VCaP (cell line): Measurements from ENCODE around the gene KCNMA1.

Experiments used
- H3K27ac ChIP-seq: fragments of 450-650 bp; 2 replicates; pipeline ENCODE4 v1.5.1; 2017
- CTCF ChIP-seq: fragments of 450-650 bp; conservative IDR thresholded peaks from 2 replicates; pipeline ENCODE4 v1.5.1; 2017; ENCODE audit warnings: mild to moderate bottlenecking, moderate library complexity

Gene KCNMA1

DNA sequence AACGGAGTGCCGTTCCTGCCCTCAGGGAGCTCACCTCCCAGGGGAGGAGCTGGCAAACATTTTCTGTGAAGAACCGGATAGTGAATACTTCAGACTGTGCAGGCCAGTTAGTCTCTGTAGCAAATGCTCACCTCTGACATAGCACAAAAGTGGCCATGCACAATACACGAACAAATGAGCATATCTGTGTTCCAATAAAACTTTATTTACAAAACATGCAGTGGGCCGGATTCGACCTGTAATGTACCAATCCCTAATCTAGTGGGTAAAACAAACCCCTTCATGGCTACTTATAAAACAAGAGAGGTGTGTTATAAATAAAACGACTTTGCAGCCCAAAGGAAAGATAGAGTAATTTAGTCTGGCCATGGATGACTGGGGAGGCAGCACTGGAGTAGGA, 48.7 kb downstream of the KCNMA1 start:
- no peak overlapping the region for H3K27ac ChIP-seq
- no peak for TF ChIP-seq CTCF

- H3K27ac ChIP-seq: no peak overlapping the region
- TF ChIP-seq CTCF: no peak
Observed at GRCh38 chr10:77587416-77587790, 50.2 kb downstream of the KCNMA1 start.

- no peak overlapping the region for H3K27ac ChIP-seq
Observed at GRCh38 chr10:77586719-77587415, 50.7 kb downstream of the KCNMA1 start.

DNA sequence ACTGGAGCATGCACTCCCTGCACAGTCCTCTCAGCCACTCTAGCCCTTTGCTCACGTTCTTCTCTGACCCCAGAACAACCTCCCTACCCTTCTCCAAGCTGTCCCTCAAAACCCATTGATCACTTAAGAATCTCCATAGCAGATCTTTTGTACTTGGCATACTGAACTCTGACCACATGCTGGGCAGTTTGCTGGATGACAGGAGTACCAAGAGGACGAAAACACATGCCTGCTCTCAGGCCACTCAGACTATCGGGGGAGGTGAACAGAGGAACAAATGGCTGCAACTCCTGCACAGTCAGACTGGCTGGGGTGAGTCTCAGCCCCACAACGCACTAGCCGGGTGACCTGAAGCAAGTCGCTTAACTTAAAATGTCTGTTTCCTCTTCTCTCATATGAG, 52.7 kb downstream of the KCNMA1 start:
- TF ChIP-seq CTCF: no peak
- H3K27ac ChIP-seq: no peak overlapping the region

More at GRCh38 chr10:77586719-77587415, 50.7 kb downstream of the KCNMA1 start:
- TF ChIP-seq CTCF: no peak

- no peak for TF ChIP-seq CTCF
- no peak overlapping the region for H3K27ac ChIP-seq
Observed at GRCh38 chr10:77583527-77583926, 54.1 kb downstream of the KCNMA1 start.

DNA sequence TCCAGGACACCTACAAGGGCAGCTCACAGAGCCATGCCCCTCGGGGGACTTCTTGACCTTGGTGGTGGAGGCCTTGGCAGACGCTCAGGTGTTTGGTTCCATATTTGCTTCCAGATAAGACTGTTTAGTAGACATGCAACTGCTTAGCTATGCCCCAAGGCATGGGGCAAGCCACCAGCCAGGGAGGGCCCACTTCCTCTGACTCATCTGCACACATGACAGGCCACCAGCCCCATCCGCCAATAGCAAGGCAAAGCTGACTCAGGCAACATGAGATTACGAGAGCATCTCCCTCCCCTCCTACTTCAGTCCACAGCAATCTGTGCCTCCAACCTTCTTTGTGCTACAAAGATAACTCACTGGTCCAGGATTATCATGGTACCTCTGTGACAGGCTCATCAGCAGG, 54.9 kb downstream of the KCNMA1 start:
- TF ChIP-seq CTCF: no peak
- H3K27ac ChIP-seq: no peak overlapping the region

DNA sequence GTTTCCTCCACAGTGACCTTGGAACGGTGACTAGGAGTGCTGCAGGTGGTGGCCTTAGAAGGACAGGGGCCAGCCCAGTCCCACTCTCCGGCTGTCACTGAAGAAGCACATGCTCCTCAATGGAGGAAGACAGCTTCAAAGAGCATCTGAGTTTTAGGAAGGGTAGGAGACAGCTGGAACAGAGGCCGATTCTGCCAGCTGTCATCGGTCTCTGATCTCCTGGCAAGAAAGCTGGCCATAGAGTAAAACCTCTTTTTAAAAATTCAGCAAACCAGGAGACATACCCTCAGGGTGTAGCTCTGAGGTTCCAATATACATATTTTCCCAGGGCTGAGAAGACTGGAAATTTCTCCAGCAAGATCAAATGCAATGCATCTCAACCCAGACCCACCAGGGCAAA, 55.9 kb downstream of the KCNMA1 start:
- TF ChIP-seq CTCF: no peak
- no peak overlapping the region for H3K27ac ChIP-seq
